ENCODE measurements around the gene LPCAT1.
"Not testable (repeated sequence)": the region's sequence is repeated elsewhere in the genome, so short reads cannot be mapped to it uniquely, and the experiment has no call there.

LPCAT1 gene, protein sequence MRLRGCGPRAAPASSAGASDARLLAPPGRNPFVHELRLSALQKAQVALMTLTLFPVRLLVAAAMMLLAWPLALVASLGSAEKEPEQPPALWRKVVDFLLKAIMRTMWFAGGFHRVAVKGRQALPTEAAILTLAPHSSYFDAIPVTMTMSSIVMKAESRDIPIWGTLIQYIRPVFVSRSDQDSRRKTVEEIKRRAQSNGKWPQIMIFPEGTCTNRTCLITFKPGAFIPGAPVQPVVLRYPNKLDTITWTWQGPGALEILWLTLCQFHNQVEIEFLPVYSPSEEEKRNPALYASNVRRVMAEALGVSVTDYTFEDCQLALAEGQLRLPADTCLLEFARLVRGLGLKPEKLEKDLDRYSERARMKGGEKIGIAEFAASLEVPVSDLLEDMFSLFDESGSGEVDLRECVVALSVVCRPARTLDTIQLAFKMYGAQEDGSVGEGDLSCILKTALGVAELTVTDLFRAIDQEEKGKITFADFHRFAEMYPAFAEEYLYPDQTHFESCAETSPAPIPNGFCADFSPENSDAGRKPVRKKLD

GRCh38 chr5:1523793-1524480 is at the start of gene LPCAT1:
Gene LPCAT1 (minus strand): TSS chr5:1523960. CDS start chr5:1523844, 116 bp downstream.
- no peaks in the 10 kb centered on the region for H3K27me3 ChIP-seq
- intact Hi-C loops (cut with DNase I; ENCODE audit: low total_unique reads): loop anchor here (10.0 kb wide), 1 partner anchor 111 kb away; no protein-coding TSS in a partner anchor
- H3K4me3 ChIP-seq: peak within 1 kb of the TSS; percentile 65 to 80
- H3K4me1 ChIP-seq: peaks cover 0 to 26% (median 21%) of the 10 kb centered on the region in 4 donors
- no peaks in the 10 kb centered on the region for H3K9me3 ChIP-seq
- DNase-seq: peak; percentile 54 to 88
- peaks cover 0 to 18% (median 6%) of the 10 kb centered on the region in 3 donors for H3K36me3 ChIP-seq
- H3K27ac ChIP-seq: peak within 1 kb of the TSS; percentile 90 to 91
- TF ChIP-seq, protein P1, sequence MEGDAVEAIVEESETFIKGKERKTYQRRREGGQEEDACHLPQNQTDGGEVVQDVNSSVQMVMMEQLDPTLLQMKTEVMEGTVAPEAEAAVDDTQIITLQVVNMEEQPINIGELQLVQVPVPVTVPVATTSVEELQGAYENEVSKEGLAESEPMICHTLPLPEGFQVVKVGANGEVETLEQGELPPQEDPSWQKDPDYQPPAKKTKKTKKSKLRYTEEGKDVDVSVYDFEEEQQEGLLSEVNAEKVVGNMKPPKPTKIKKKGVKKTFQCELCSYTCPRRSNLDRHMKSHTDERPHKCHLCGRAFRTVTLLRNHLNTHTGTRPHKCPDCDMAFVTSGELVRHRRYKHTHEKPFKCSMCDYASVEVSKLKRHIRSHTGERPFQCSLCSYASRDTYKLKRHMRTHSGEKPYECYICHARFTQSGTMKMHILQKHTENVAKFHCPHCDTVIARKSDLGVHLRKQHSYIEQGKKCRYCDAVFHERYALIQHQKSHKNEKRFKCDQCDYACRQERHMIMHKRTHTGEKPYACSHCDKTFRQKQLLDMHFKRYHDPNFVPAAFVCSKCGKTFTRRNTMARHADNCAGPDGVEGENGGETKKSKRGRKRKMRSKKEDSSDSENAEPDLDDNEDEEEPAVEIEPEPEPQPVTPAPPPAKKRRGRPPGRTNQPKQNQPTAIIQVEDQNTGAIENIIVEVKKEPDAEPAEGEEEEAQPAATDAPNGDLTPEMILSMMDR (IDR thresholded peaks at IDR 0.05): peak; percentile 17 to 26

DNA sequence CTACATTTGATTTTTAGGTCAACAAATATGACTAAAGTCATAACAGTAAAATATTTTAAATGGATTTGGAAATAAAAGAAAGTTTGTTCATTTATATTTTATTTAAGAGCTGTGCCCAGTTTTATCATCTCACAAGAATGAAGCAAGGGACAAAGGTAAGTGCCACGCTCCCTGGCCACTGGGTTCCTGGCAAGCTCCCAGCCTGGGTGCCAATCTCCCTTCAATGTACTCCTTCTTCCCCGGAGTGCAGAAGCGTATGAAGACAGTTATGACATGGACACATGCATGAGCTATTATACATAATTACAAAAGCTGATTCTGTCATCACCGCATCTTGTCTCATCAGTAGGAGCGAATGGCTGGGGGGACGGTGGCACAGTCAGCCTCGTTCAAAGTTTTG is 48.1 kb upstream of the LPCAT1 start:
- not testable (repeated sequence) for H3K27ac ChIP-seq

GRCh38 chr5:1570975-1571374 is 47.2 kb upstream of the LPCAT1 start:
- Histone ChIP-seq H3K36me3 (peaks cover 3 to 17% (median 4%) of the 10 kb centered on the region in 3 donors), H3K27me3 (no peaks in the 10 kb centered on the region), H3K27ac (no peak overlapping the region), H3K9me3 (no peaks in the 10 kb centered on the region), H3K4me3 (no peak overlapping the region), H3K4me1 (peaks cover 0 to 29% (median 16%) of the 10 kb centered on the region in 4 donors)
- TF ChIP-seq, protein P1 (IDR thresholded peaks at IDR 0.05): no peak
- intact Hi-C loops (cut with DNase I; ENCODE audit: low total_unique reads): no loop called here
- no peak for DNase-seq

More for the DNA sequence above, 48.1 kb upstream of the LPCAT1 start:
- peaks cover 3 to 17% (median 4%) of the 10 kb centered on the region in 3 donors for H3K36me3 ChIP-seq
- H3K4me1 ChIP-seq: peaks cover 0 to 20% (median 9%) of the 10 kb centered on the region in 4 donors
- H3K27me3 ChIP-seq; H3K9me3 ChIP-seq; intact Hi-C loops (cut with DNase I; ENCODE audit: low total_unique reads); H3K4me3 ChIP-seq; DNase-seq: not testable (repeated sequence)

DNA sequence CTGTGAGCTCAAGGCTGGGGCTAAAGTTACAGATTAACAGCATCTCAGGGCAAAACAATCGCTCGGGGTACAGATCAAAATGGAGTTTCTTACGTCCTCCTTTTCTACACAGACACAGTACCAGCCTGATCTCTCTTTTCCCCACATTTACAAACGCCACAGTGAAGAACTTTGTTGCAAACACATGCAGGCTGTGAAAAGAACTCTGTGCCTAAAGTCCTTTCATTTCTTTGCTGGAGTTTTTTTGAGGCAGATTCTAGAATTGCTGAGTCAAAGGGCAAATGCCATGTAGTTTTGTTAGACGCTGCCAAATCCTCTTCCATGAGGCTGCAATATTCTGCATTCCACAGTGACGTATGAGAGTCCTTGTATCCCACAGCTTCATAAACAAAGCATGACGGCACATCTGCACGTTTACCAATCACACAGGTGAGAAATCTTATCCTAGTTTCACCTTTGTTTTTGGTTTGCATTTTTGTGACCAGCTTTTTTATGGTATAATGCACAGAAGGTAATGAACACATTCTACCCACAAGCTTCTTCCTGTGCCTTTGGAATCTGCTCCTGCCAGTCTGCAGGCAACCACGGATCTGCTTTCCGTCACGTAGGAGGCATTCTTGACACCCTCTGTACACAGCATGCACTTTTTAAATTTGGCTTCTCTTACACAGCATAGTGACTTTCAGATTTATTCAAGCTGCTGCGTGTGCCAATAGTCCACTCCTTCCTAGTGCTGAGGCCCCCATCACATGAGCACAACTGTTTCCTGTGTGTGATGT is 44.6 kb upstream of the LPCAT1 start:
- Histone ChIP-seq H3K4me1 (peaks cover 0 to 46% (median 27%) of the 10 kb centered on the region in 4 donors), H3K4me3 (peak overlapping the region in 1 of 2 donors; percentile 13), H3K27ac (peak overlapping the region; percentile 69 to 82), H3K27me3 (no peaks in the 10 kb centered on the region), H3K9me3 (no peaks in the 10 kb centered on the region), H3K36me3 (peaks cover 0 to 4% (median under 1%) of the 10 kb centered on the region in 3 donors)
- peak in 1 of 2 donors; percentile 45 for DNase-seq
- intact Hi-C loops (cut with DNase I; ENCODE audit: low total_unique reads): loop anchor here (5.0 kb wide), 1 partner anchor 1306 kb away; no protein-coding TSS in a partner anchor
- TF ChIP-seq, protein P1 (IDR thresholded peaks at IDR 0.05): no peak

DNA sequence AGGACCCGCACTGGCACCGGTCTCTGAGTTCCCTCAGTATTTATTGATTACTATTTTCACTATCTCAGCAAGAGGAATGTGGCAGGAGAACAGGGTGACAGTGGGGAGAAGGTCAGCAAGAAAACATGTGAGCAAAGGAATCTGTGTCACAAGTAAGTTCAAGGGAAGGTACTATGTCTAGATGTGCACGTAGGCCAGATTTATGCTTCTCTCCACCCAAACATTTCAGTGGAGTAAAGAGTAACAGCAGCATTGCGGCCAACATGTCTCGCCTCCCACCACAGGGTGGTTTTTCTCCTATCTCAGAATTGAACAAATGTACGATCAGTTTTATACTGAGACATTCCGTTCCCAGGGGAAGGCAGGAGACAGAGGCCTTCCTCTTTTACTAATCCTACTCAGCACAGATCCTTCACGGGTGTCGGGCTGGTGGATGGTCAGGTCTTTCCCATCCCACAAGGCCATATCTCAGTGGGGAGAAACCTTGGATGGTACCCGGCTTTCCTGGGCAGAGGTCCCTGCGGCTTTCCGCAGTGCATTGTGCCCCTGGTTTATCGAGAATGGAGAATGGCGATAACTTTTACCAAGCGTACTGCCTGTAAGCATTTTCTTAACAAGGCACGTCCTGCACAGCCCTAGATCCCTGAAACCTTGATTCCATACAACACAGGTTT is 43.9 kb upstream of the LPCAT1 start:
- intact Hi-C loops (cut with DNase I; ENCODE audit: low total_unique reads): loop anchor here (5.0 kb wide), 1 partner anchor 1305 kb away; no protein-coding TSS in a partner anchor
- H3K27ac ChIP-seq: peak overlapping the region; percentile 69 to 82
- DNase-seq, H3K4me3 ChIP-seq, H3K27me3 ChIP-seq, H3K36me3 ChIP-seq, H3K9me3 ChIP-seq: not testable (repeated sequence)
- H3K4me1 ChIP-seq: peaks cover 0 to 46% (median 27%) of the 10 kb centered on the region in 4 donors

All from tibial artery (tissue), 4 donors.